Skeletal muscle tissue (tissue), 5 donors: ENCODE data around the gene TARBP2. TPM values are rescaled to one million over a fixed set of nuclear protein-coding genes. Genes with fewer than 3 reads are reported as not detected.
"Not testable (repeated sequence)": the region's sequence is repeated elsewhere in the genome, so short reads cannot be mapped to it uniquely, and the experiment has no call there.

ENCODE experiments used
- H3K27ac ChIP-seq: one replicate; pipeline ENCODE4 v1.7.0; 2013; ENCODE audit warnings: mild to moderate bottlenecking, low read depth, low read length, inconsistent platforms
- H3K27me3 ChIP-seq, 3 donors: one replicate each; pipeline ENCODE4 v1.7.0; 2013; ENCODE audit warnings: low read length in 3 of 3; ENCODE audit not compliant: control insufficient read depth in 3 of 3, insufficient read depth in 3 of 3
- H3K36me3 ChIP-seq, 3 donors: one replicate each; pipeline ENCODE4 v1.7.0; 2013; ENCODE audit warnings: low read length in 3 of 3; ENCODE audit not compliant: control insufficient read depth in 3 of 3, insufficient read depth in 3 of 3
- H3K4me1 ChIP-seq, 3 donors: one replicate each; pipeline ENCODE4 v1.7.0; 2013; ENCODE audit warnings: low read length in 3 of 3, mild to moderate bottlenecking in 3 of 3; ENCODE audit not compliant: control insufficient read depth in 3 of 3, insufficient read depth in 3 of 3
- H3K4me3 ChIP-seq, 3 donors: one replicate each; pipeline ENCODE4 v1.7.0; 2013; ENCODE audit warnings: low read length in 3 of 3
- H3K9ac ChIP-seq, 3 donors: one replicate each; pipeline ENCODE4 v1.7.0; 2013; ENCODE audit warnings: low read length in 3 of 3, mild to moderate bottlenecking in 3 of 3, moderate library complexity in 2 of 3, low read depth in 1 of 3
- H3K9me3 ChIP-seq, 3 donors: one replicate each; pipeline ENCODE4 v1.7.0; 2013; ENCODE audit warnings: low read length in 3 of 3; ENCODE audit not compliant: control insufficient read depth in 3 of 3
- small RNA-seq: library from RNA; depleted of rRNA; stranded (forward); fragments of <200 nt; gene quantifications from one replicate; pipeline ENCODE3, GENCODE V24; 2014
- total RNA-seq: library from RNA; depleted of rRNA; stranded (reverse); fragments of >200 nt; gene quantifications from one replicate; pipeline ENCODE4 v1.2.3, GENCODE V29; 2014
- donor health status: Osteomylitis.

TARBP2 gene
- total RNA-seq, 1 donor from 2014 or later, result 29.7 TPM

DNA sequence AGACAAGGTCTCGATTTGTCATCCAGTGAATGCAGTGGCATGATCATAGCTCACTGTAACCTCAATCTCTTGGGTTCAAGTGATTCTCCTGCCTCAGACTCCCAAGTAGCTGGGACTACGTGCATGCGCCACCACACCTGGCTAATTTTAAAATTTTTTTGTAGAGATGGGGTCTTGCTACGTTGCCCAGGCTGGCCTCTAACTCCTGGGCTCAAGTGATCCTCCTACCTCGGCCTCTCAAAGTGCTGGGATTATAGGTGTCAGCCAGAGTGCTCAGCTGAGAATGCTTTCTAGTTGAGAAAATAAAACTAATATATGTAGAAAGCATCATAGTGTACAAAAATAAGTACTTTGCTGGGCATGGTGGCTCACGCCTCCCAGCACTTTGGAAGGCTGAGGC lies 47.3 kb downstream of the TARBP2 start:
- H3K36me3 ChIP-seq, result peaks cover 17 to 22% (median 21%) of the 10 kb centered on the region in 3 donors
- not testable (repeated sequence) for H3K27me3 ChIP-seq, H3K9me3 ChIP-seq, H3K4me1 ChIP-seq, H3K9ac ChIP-seq, H3K27ac ChIP-seq, H3K4me3 ChIP-seq

GRCh38 chr12:53550131-53550530 lies 49.0 kb downstream of the TARBP2 start:
- not testable (repeated sequence) for H3K27ac ChIP-seq, H3K27me3 ChIP-seq
- H3K36me3 ChIP-seq, result peaks cover 17 to 22% (median 21%) of the 10 kb centered on the region in 3 donors

GRCh38 chr12:53550595-53550994 lies 49.5 kb downstream of the TARBP2 start:
- Histone ChIP-seq H3K4me1 (no peaks in the 10 kb centered on the region), H3K36me3 (peaks cover 17 to 22% (median 21%) of the 10 kb centered on the region in 3 donors), H3K4me3 (no peak overlapping the region), H3K9ac (no peak overlapping the region), H3K27ac (no peak overlapping the region), H3K27me3 (no peaks in the 10 kb centered on the region), H3K9me3 (no peaks in the 10 kb centered on the region)

More at GRCh38 chr12:53550131-53550530, 49.0 kb downstream of the TARBP2 start:
- H3K9ac ChIP-seq, H3K4me1 ChIP-seq, H3K4me3 ChIP-seq, H3K9me3 ChIP-seq: not testable (repeated sequence)

DNA sequence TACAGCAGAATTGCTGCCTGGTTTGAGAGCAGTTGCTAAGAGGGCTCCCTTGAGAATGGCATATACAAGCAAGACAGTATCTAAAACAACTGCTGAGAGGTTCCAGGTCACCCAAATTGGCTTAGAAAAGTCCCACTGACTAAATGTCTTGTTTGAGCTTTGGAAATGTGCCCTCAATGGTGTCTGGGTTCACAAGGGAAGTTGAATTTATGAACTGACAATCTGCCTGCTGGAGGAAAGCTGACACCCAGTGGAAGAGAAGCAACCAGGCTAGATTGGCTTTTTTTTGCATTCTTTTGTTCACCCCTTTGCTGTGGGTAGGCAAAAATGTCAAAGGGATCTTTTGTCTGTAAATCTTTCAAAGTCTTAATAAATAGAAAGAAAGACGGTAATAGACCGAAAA lies 50.8 kb downstream of the TARBP2 start:
- Histone ChIP-seq H3K9me3 (no peaks in the 10 kb centered on the region), H3K4me1 (no peaks in the 10 kb centered on the region), H3K27me3 (no peaks in the 10 kb centered on the region), H3K36me3 (peaks cover 17 to 22% (median 21%) of the 10 kb centered on the region in 3 donors), H3K4me3 (no peak overlapping the region), H3K27ac (no peak overlapping the region), H3K9ac (no peak overlapping the region)

DNA sequence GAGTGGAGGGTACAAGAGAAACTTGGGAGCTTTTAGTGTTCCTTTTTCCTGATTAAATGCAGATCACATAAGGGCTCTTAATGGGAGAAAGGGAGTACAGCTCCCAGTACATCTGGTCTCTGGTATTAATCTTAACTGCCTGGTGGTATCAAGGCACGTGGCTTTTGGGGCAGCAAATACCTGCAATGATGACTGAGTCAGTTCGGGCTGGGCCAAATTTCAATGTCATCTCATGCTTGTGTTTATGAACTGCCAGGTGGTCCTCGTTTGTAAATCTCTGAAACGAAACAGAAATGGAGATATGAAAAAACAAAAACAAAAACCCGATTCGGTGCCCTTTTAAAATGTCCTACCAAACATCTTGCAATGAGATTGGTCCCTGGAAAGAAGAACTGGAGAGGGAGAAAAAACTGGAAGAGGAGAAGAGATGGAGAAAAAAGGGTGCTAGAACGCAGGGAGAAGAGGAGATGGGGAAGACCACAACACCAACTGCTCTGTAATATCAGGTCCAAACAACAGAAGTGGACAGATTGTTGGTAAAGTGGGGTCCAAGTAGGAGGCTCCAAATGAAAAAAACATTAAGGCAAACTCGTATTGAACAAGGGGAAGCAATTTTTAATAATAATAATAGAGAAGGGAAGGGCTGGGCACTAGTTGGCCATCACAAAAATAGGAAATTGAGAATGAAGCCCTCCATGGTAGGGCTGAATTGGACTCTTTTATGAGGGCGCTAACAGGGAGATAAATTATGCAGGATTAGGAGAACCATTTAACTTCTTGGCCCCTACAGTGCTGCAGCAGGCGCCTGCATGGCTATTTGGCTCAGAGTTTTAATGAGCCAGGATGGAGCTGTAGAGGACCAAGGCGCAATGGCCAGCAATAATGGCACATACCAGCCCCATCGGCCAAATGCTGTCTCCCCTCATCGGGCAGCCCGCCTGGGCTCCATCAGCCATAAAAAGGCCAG lies 51.6 kb downstream of the TARBP2 start:
- H3K36me3 ChIP-seq, result peaks cover 16 to 19% (median 18%) of the 10 kb centered on the region in 3 donors
- H3K27ac ChIP-seq, result no peak overlapping the region
- no peak overlapping the region for H3K9ac ChIP-seq
- no peaks in the 10 kb centered on the region for H3K9me3 ChIP-seq
- no peak overlapping the region for H3K4me3 ChIP-seq
- H3K4me1 ChIP-seq, result no peaks in the 10 kb centered on the region
- H3K27me3 ChIP-seq, result no peaks in the 10 kb centered on the region

Small RNA genes within 50 kb of the gene (small RNA-seq; reads per million reads assigned to genes)
- not detected for gene AC023509.3

Other genes starting within 250 kb of the TARBP2 start
- 2.6 TPM for gene ESPL1, start 233.0 kb upstream of the TARBP2 start, total RNA-seq
- gene PFDN5, start 205.7 kb upstream of the TARBP2 start, total RNA-seq, result 686 TPM
- 50.1 TPM for gene MYG1, start 201.6 kb upstream of the TARBP2 start, total RNA-seq
- 35.5 TPM for gene AAAS, start 179.7 kb upstream of the TARBP2 start, total RNA-seq
- gene SP7, start 164.9 kb upstream of the TARBP2 start, total RNA-seq, result not detected
- gene SP1, start 121.1 kb upstream of the TARBP2 start, total RNA-seq, result 30.3 TPM
- not detected for gene AMHR2, start 77.4 kb upstream of the TARBP2 start, total RNA-seq
- gene PRR13, start 59.5 kb upstream of the TARBP2 start, total RNA-seq, result 15.7 TPM
- 281 TPM for gene PCBP2, start 49.2 kb upstream of the TARBP2 start, total RNA-seq
- 4.7 TPM for gene MAP3K12, start 1.8 kb upstream of the TARBP2 start, total RNA-seq
- gene NPFF, start 6.2 kb downstream of the TARBP2 start, total RNA-seq, result not detected
- 26.6 TPM for gene ATF7, start 125.1 kb downstream of the TARBP2 start, total RNA-seq
- 253 TPM for gene ATP5MC2, start 174.8 kb downstream of the TARBP2 start, total RNA-seq
- gene CALCOCO1, start 226.2 kb downstream of the TARBP2 start, total RNA-seq, result 49.1 TPM